Esophagus (tissue), 2 donors: ENCODE results near the gene FPR2. TPM values are rescaled to one million over a fixed set of nuclear protein-coding genes. Genes with fewer than 3 reads are reported as not detected.

Source experiments
- H3K27ac ChIP-seq, 2 donors: one replicate each; pipeline ENCODE4 v1.5.1; 2013; ENCODE audit warnings: low read depth in 2 of 2, mild to moderate bottlenecking in 2 of 2, inconsistent platforms in 1 of 2, low read length in 1 of 2, moderate library complexity in 1 of 2
- H3K27me3 ChIP-seq, 2 donors: one replicate each; pipeline ENCODE4 v1.6.1; 2013; ENCODE audit warnings: low read length in 2 of 2, control low read depth in 1 of 2, mild to moderate bottlenecking in 1 of 2; ENCODE audit not compliant: insufficient read depth in 2 of 2, control insufficient read depth in 1 of 2
- H3K36me3 ChIP-seq, 2 donors: one replicate each; pipeline ENCODE4 v1.6.1; 2013; ENCODE audit warnings: low read length in 1 of 2; ENCODE audit not compliant: control insufficient read depth in 2 of 2, insufficient read depth in 2 of 2
- H3K4me1 ChIP-seq, 2 donors: one replicate each; pipeline ENCODE4 v1.6.1; 2013; ENCODE audit warnings: low read length in 1 of 2; ENCODE audit not compliant: control insufficient read depth in 2 of 2, insufficient read depth in 2 of 2
- H3K4me3 ChIP-seq, 2 donors: one replicate each; pipeline ENCODE4 v1.5.1; 2013; ENCODE audit warnings: low read length in 2 of 2, mild to moderate bottlenecking in 2 of 2, low read depth in 1 of 2, moderate library complexity in 1 of 2
- H3K9me3 ChIP-seq, 2 donors: one replicate each; pipeline ENCODE4 v1.6.1; 2013; ENCODE audit warnings: mild to moderate bottlenecking in 2 of 2, low read depth in 1 of 2, low read length in 1 of 2, moderate library complexity in 1 of 2; ENCODE audit not compliant: control insufficient read depth in 2 of 2, insufficient read depth in 1 of 2
- WGBS, 2 donors: extraction: QIAGEN DNeasy Blood & Tissue Kit; methylation state at CpG; one replicate each; pipeline ENCODE4 v1.1.7; 2013; 5-methylcytosine and 5-hydroxymethylcytosine counted together
- polyA plus RNA-seq, 2 donors: library from polyadenylated mRNA; stranded (reverse); fragments of 200-250 nt; gene quantifications; one replicate each; pipeline ENCODE4 v1.2.3, GENCODE V29; 2013
- donor health status: healthy with polysubstance abuse.
- donor health status: Bipolar disorder and iron deficiency.

FPR2 gene
- polyA plus RNA-seq, 2 donors = 0.04 to 0.12 TPM

GRCh38 chr19:51777570-51778462 lies 16.8 kb downstream of the FPR2 start:
- no peaks in the 10 kb centered on the region for H3K4me1 ChIP-seq

GRCh38 chr19:51779181-51779580 lies 18.2 kb downstream of the FPR2 start:
- H3K36me3 ChIP-seq = no peaks in the 10 kb centered on the region
- no peak overlapping the region for H3K27ac ChIP-seq
- WGBS, 2 donors = 65 to 70% methylated on average over 1 of the region's 1 CpG
- no peak overlapping the region for H3K4me3 ChIP-seq
- no peaks in the 10 kb centered on the region for H3K9me3 ChIP-seq
- no peaks in the 10 kb centered on the region for H3K27me3 ChIP-seq
- H3K4me1 ChIP-seq = no peaks in the 10 kb centered on the region

More at GRCh38 chr19:51777570-51778462, 16.8 kb downstream of the FPR2 start:
- Histone ChIP-seq H3K27ac (no peak overlapping the region), H3K27me3 (no peaks in the 10 kb centered on the region), H3K36me3 (no peaks in the 10 kb centered on the region), H3K9me3 (no peaks in the 10 kb centered on the region), H3K4me3 (no peak overlapping the region)
- 29 to 33% methylated on average over 23 of the region's 23 CpGs for whole genome bisulfite sequencing, 2 donors

GRCh38 chr19:51779703-51780102 lies 18.7 kb downstream of the FPR2 start:
- no peak overlapping the region for H3K4me3 ChIP-seq
- no peaks in the 10 kb centered on the region for H3K36me3 ChIP-seq
- 52% methylated on average over 2 of the region's 2 CpGs for WGBS, 2 donors
- no peak overlapping the region for H3K27ac ChIP-seq
- no peaks in the 10 kb centered on the region for H3K27me3 ChIP-seq
- H3K9me3 ChIP-seq = no peaks in the 10 kb centered on the region
- H3K4me1 ChIP-seq = no peaks in the 10 kb centered on the region

- Histone ChIP-seq H3K4me1 (no peaks in the 10 kb centered on the region), H3K9me3 (peaks cover 0 to 2% of the 10 kb centered on the region in 2 donors), H3K36me3 (no peaks in the 10 kb centered on the region), H3K27ac (no peak overlapping the region), H3K27me3 (no peaks in the 10 kb centered on the region), H3K4me3 (no peak overlapping the region)
- WGBS, 2 donors = 43 to 53% methylated on average over 2 of the region's 2 CpGs
Measured at GRCh38 chr19:51780270-51780669, 19.3 kb downstream of the FPR2 start.

- Histone ChIP-seq H3K4me3 (no peak overlapping the region), H3K4me1 (no peaks in the 10 kb centered on the region), H3K27me3 (no peaks in the 10 kb centered on the region), H3K27ac (no peak overlapping the region), H3K36me3 (no peaks in the 10 kb centered on the region), H3K9me3 (peaks cover 0 to 2% of the 10 kb centered on the region in 2 donors)
- 50% methylated on average over 3 of the region's 3 CpGs for WGBS, 2 donors
Measured at GRCh38 chr19:51781999-51782398, 21.0 kb downstream of the FPR2 start.

- Histone ChIP-seq H3K27ac (no peak overlapping the region), H3K27me3 (no peaks in the 10 kb centered on the region), H3K4me1 (no peaks in the 10 kb centered on the region), H3K4me3 (no peak overlapping the region), H3K9me3 (peaks cover 0 to 2% of the 10 kb centered on the region in 2 donors), H3K36me3 (no peaks in the 10 kb centered on the region)
- WGBS, 2 donors = 23 to 27% methylated on average over 3 of the region's 3 CpGs
Measured at GRCh38 chr19:51783372-51783771, 22.4 kb downstream of the FPR2 start.

- no peaks in the 10 kb centered on the region for H3K36me3 ChIP-seq
- H3K27ac ChIP-seq = no peak overlapping the region
- H3K27me3 ChIP-seq = no peaks in the 10 kb centered on the region
- 61 to 62% methylated on average over 6 of the region's 6 CpGs for WGBS, 2 donors
- H3K4me3 ChIP-seq = no peak overlapping the region
- no peaks in the 10 kb centered on the region for H3K4me1 ChIP-seq
- H3K9me3 ChIP-seq = peaks cover 0 to 2% of the 10 kb centered on the region in 2 donors
Measured at GRCh38 chr19:51784109-51784785, 23.3 kb downstream of the FPR2 start.

- no peaks in the 10 kb centered on the region for H3K36me3 ChIP-seq
- no peak overlapping the region for H3K27ac ChIP-seq
- 50 to 59% methylated on average over 6 of the region's 6 CpGs for WGBS, 2 donors
- no peak overlapping the region for H3K4me3 ChIP-seq
- H3K9me3 ChIP-seq = peaks cover 2 to 4% of the 10 kb centered on the region in 2 donors
- H3K4me1 ChIP-seq = no peaks in the 10 kb centered on the region
- no peaks in the 10 kb centered on the region for H3K27me3 ChIP-seq
Measured at GRCh38 chr19:51784922-51785690, 24.1 kb downstream of the FPR2 start.

- no peak overlapping the region for H3K4me3 ChIP-seq
- peaks cover 2 to 4% of the 10 kb centered on the region in 2 donors for H3K9me3 ChIP-seq
- H3K36me3 ChIP-seq = no peaks in the 10 kb centered on the region
- WGBS, 2 donors = 57 to 67% methylated on average over 6 of the region's 6 CpGs
- no peak overlapping the region for H3K27ac ChIP-seq
- H3K27me3 ChIP-seq = no peaks in the 10 kb centered on the region
- no peaks in the 10 kb centered on the region for H3K4me1 ChIP-seq
Measured at GRCh38 chr19:51786646-51787494, 25.9 kb downstream of the FPR2 start.
